Smooth muscle cell (in vitro differentiated cells): ENCODE data around the gene SLC35E1. TPM values are rescaled to one million over a fixed set of nuclear protein-coding genes. Genes with fewer than 3 reads are reported as not detected.

ENCODE experiments used
- DNase-seq: peaks from one replicate; lab custom pipeline; 2025; ENCODE audit not compliant: unreplicated experiment; lab: John Stamatoyannopoulos, UW
- H2AFZ ChIP-seq: fragments of 200-600 bp; sonication (generic); 2 replicates; pipeline ENCODE4 v1.6.0; 2016; ENCODE audit warnings: antibody characterized with exemption, low read depth, mild to moderate bottlenecking
- H3F3A ChIP-seq: fragments of 200-600 bp; sonication (generic); 2 replicates; pipeline ENCODE4 v1.6.0; 2017; ENCODE audit warnings: antibody characterized with exemption, low read depth
- H3K27ac ChIP-seq: fragments of 200-600 bp; sonication (generic); 2 replicates; pipeline ENCODE4 v1.5.1; 2016; ENCODE audit warnings: low read depth, mild to moderate bottlenecking
- H3K27me3 ChIP-seq: fragments of 200-600 bp; sonication (generic); 2 replicates; pipeline ENCODE4 v1.6.1; 2016; ENCODE audit warnings: low read depth, mild to moderate bottlenecking
- H3K36me3 ChIP-seq: fragments of 200-600 bp; sonication (generic); 2 replicates; pipeline ENCODE4 v1.5.1; 2016; ENCODE audit warnings: low read depth
- H3K4me1 ChIP-seq: fragments of 200-600 bp; sonication (generic); 2 replicates; pipeline ENCODE4 v1.5.1; 2016; ENCODE audit warnings: low read depth
- H3K4me2 ChIP-seq: fragments of 200-600 bp; sonication (generic); 2 replicates; pipeline ENCODE4 v1.6.0; 2016; ENCODE audit warnings: mild to moderate bottlenecking
- H3K4me3 ChIP-seq: fragments of 200-600 bp; sonication (generic); 2 replicates; pipeline ENCODE4 v1.5.1; 2016; ENCODE audit warnings: mild to moderate bottlenecking
- H3K79me2 ChIP-seq: fragments of 200-600 bp; sonication (generic); 2 replicates; pipeline ENCODE4 v1.6.0; 2016; ENCODE audit warnings: low read depth, mild to moderate bottlenecking
- H3K9ac ChIP-seq: fragments of 200-600 bp; sonication (generic); 2 replicates; pipeline ENCODE4 v1.6.0; 2016; ENCODE audit warnings: low read depth
- H3K9me3 ChIP-seq: fragments of 200-600 bp; sonication (generic); replicated peaks from 2 replicates; pipeline ENCODE4 v1.5.1; 2016; ENCODE audit warnings: low read depth
- H4K20me1 ChIP-seq: fragments of 200-600 bp; sonication (generic); 2 replicates; pipeline ENCODE4 v1.6.0; 2016; ENCODE audit warnings: low read depth
- WGBS: methylation state at CpG from one replicate; pipeline ENCODE4 v1.1.7; 2016; ENCODE audit warnings: low lambda C conversion rate; 5-methylcytosine and 5-hydroxymethylcytosine counted together
- polyA plus RNA-seq: library from polyadenylated mRNA; unstranded; fragments of >200 nt; fragmentation: Nextera tagmentation; extraction: Ambion mirVana; gene quantifications from 2 replicates; pipeline ENCODE4 v1.2.1, GENCODE V29; 2016
- total RNA-seq: library from RNA; depleted of rRNA; stranded (reverse); fragments of >200 nt; gene quantifications from 2 replicates; pipeline ENCODE4 v1.2.3, GENCODE V29; 2014
- TF ChIP-seq, protein P1 (sequence below): fragments of 200-600 bp; sonication (generic); IDR thresholded peaks from 2 replicates; pipeline ENCODE4 v1.5.1; 2017; ENCODE audit warnings: borderline replicate concordance, mild to moderate bottlenecking, antibody characterized with exemption; ENCODE audit not compliant: insufficient read depth, poor library complexity, severe bottlenecking

Gene SLC35E1
- total and polyA plus RNA-seq, 2 experiments from 2014 or later: 35.3 to 37.3 TPM

DNA sequence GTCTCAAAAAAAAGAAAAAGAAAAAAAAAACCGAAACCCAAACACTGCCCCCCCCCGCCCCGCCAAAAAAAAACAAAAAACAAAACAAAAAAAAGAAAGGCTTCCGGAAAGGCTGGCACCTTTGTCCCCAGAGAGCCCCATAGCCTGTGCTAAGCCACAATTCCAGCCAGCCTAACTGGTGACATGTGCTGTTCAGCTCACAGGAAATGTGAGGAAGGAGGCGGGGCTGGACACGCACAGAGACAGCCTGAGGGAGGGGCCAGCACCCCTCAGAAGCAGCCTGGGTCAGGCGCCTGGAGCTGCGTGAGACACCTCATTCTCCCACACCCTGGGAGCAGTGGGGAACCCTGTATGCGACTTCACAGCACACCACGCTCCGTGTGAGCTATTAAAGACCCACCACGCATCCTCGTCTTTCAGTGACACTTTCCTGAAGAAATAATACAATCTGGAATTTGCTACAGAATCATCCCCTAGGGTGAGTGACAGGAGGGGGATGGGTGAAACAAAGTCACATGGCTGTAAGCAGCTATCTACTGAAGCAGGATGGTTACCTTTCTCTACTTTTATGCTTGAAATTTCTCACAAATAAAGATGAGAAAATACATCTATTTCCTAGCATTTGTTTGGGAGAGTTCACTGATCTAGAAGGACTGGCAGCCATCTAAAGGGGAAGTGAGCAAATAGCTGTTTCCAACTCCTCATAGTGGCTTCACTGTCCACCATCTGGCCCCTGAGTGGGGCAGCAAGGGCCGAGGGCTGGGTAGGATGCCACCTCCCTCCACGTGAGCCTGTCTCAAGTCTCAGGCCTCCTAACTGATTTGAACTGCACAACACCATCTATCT is 12.3 kb upstream of the SLC35E1 start:
- peaks cover 100% of the 10 kb centered on the region for H4K20me1 ChIP-seq
- peak overlapping the region; percentile 69 for H3K27ac ChIP-seq
- H3K9ac ChIP-seq: no peak overlapping the region
- no peak overlapping the region for H3K4me3 ChIP-seq
- DNase-seq: peak; percentile 44
- peaks cover 33% of the 10 kb centered on the region for H3K4me1 ChIP-seq
- no peaks in the 10 kb centered on the region for H3K36me3 ChIP-seq
- WGBS: 21% methylated on average over 15 of the region's 15 CpGs
- H3K79me2 ChIP-seq: peaks cover 95% of the 10 kb centered on the region
- H3K27me3 ChIP-seq: no peaks in the 10 kb centered on the region
- peaks cover 11% of the 10 kb centered on the region for H3F3A ChIP-seq
- peak overlapping the region; percentile 72 for H3K4me2 ChIP-seq
- TF ChIP-seq, protein P1, sequence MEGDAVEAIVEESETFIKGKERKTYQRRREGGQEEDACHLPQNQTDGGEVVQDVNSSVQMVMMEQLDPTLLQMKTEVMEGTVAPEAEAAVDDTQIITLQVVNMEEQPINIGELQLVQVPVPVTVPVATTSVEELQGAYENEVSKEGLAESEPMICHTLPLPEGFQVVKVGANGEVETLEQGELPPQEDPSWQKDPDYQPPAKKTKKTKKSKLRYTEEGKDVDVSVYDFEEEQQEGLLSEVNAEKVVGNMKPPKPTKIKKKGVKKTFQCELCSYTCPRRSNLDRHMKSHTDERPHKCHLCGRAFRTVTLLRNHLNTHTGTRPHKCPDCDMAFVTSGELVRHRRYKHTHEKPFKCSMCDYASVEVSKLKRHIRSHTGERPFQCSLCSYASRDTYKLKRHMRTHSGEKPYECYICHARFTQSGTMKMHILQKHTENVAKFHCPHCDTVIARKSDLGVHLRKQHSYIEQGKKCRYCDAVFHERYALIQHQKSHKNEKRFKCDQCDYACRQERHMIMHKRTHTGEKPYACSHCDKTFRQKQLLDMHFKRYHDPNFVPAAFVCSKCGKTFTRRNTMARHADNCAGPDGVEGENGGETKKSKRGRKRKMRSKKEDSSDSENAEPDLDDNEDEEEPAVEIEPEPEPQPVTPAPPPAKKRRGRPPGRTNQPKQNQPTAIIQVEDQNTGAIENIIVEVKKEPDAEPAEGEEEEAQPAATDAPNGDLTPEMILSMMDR: no peak
- no peaks in the 10 kb centered on the region for H3K9me3 ChIP-seq
- no peak overlapping the region for H2AFZ ChIP-seq

DNA sequence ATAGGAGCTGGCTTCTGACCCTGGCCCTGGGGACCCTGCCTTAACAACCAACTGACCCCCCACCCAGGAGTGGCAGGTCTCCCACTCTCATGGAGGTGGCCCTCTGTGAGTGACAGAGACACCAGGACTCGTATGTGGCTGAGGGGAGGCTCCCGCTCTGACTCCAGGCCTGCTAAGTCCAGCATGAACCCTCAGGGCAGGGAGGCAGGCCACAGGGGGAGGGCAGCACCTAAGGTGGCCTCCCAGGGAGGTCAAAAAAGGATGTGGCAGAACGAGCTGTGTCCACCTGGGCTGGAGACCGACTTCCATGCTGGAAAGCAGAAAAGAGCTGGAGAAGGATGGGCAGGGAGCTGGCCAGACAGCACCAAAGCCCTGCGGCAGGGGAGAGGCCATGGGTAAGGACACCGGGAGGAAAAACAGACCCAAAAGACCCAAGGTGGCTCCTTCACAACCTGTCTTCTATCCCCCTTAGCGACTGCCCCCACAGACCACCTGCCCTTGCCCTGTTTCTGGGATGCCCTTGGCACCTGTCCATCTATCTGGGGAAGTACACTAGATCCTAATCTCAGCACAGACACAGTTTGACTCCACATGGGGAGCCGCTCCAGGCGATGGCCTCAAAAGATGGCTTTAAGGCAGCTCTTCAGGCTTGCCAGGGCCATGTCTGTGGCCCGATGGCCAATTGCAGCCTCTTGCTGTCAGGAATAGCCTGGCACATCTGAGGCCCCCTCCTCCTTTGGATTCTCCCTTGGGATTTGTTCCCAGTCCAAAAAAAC is 10.5 kb upstream of the SLC35E1 start:
- no peak overlapping the region for H3K4me2 ChIP-seq
- peaks cover 25% of the 10 kb centered on the region for H3K4me1 ChIP-seq
- peaks cover 100% of the 10 kb centered on the region for H4K20me1 ChIP-seq
- WGBS: 94% methylated on average over 10 of the region's 10 CpGs
- no peaks in the 10 kb centered on the region for H3K36me3 ChIP-seq
- H3K9me3 ChIP-seq: no peaks in the 10 kb centered on the region
- no peak overlapping the region for H2AFZ ChIP-seq
- peaks cover 11% of the 10 kb centered on the region for H3F3A ChIP-seq
- H3K4me3 ChIP-seq: no peak overlapping the region
- H3K27ac ChIP-seq: peak overlapping the region; percentile 40
- TF ChIP-seq, protein P1: no peak
- no peaks in the 10 kb centered on the region for H3K27me3 ChIP-seq
- no peak overlapping the region for H3K9ac ChIP-seq
- DNase-seq: no peak
- H3K79me2 ChIP-seq: peaks cover 91% of the 10 kb centered on the region

DNA sequence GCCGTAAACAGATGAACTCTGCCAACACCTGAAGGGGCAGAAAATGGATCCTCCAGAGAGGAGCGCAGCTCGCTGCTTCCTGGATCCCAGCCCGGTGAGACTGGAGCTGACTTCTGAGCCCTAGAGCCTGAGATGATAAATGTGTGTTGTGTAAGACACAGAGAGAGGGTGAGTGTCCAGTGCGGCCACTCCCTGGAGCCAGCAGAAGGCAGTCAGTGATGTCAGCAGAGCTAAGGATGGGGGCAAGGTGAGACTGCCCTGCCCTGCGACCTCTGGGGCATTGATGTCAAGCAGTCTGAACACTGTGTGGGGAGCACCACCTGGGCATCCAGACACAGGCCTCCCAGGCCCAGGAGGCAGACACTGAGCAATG is 9.7 kb upstream of the SLC35E1 start:
- Histone ChIP-seq H3K4me3 (no peak overlapping the region), H3K79me2 (peaks cover 91% of the 10 kb centered on the region), H3K36me3 (no peaks in the 10 kb centered on the region), H4K20me1 (peaks cover 100% of the 10 kb centered on the region), H3K9ac (no peak overlapping the region), H3K4me2 (no peak overlapping the region), H3K4me1 (peaks cover 18% of the 10 kb centered on the region), H3K9me3 (no peaks in the 10 kb centered on the region), H3K27ac (peak overlapping the region; percentile 40), H3K27me3 (no peaks in the 10 kb centered on the region), H3F3A (peaks cover 7% of the 10 kb centered on the region), H2AFZ (no peak overlapping the region)
- WGBS: 94% methylated on average over 6 of the region's 6 CpGs
- TF ChIP-seq, protein P1: no peak
- DNase-seq: no peak
